Measurements from ENCODE around the gene SRC. TPM values are rescaled to one million over a fixed set of nuclear protein-coding genes. Genes with fewer than 3 reads are reported as not detected.

Gene SRC
- polyA plus RNA-seq, 1 of the 3 experiments (the other 2 are of a cell fraction) = 23.8 TPM

- H2AFZ ChIP-seq (ENCODE audit: low read depth) = no peak overlapping the region
- TF ChIP-seq, protein P1, sequence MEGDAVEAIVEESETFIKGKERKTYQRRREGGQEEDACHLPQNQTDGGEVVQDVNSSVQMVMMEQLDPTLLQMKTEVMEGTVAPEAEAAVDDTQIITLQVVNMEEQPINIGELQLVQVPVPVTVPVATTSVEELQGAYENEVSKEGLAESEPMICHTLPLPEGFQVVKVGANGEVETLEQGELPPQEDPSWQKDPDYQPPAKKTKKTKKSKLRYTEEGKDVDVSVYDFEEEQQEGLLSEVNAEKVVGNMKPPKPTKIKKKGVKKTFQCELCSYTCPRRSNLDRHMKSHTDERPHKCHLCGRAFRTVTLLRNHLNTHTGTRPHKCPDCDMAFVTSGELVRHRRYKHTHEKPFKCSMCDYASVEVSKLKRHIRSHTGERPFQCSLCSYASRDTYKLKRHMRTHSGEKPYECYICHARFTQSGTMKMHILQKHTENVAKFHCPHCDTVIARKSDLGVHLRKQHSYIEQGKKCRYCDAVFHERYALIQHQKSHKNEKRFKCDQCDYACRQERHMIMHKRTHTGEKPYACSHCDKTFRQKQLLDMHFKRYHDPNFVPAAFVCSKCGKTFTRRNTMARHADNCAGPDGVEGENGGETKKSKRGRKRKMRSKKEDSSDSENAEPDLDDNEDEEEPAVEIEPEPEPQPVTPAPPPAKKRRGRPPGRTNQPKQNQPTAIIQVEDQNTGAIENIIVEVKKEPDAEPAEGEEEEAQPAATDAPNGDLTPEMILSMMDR (IDR thresholded peaks at IDR 0.05) = no peak
- peak; percentile 61; the same call in 1 of the 2 replicates for TF ChIP-seq GATA2 (CRISPR knock-in tag; IDR thresholded peaks at IDR 0.05)
- TF ChIP-seq POLR2AphosphoS5 (IDR thresholded peaks at IDR 0.05; ENCODE audit: low read depth, low read length) = no peak
- no peak for TF ChIP-seq USF2 (IDR thresholded peaks at IDR 0.05; ENCODE audit: borderline replicate concordance, low read depth, low read length)
- TF ChIP-seq RAD21 (IDR thresholded peaks at IDR 0.05; ENCODE audit: low read length) = no peak
- TF ChIP-seq SMC3 (IDR thresholded peaks at IDR 0.05; ENCODE audit: low read depth, low read length) = no peak
- no peak for TF ChIP-seq PBX3 (IDR thresholded peaks at IDR 0.05)
- TF ChIP-seq NFIC (IDR thresholded peaks at IDR 0.05; ENCODE audit: borderline replicate concordance) = no peak
- no peak for TF ChIP-seq CHD2 (IDR thresholded peaks at IDR 0.05; ENCODE audit: low read length, partially characterized antibody)
- no peak for TF ChIP-seq JUND (IDR thresholded peaks at IDR 0.05)
- TF ChIP-seq RXRA (IDR thresholded peaks at IDR 0.05; ENCODE audit: borderline replicate concordance, low read depth) = no peak
- no peak for TF ChIP-seq GABPA (IDR thresholded peaks at IDR 0.05; ENCODE audit: low read depth)
- TF ChIP-seq, protein P2, sequence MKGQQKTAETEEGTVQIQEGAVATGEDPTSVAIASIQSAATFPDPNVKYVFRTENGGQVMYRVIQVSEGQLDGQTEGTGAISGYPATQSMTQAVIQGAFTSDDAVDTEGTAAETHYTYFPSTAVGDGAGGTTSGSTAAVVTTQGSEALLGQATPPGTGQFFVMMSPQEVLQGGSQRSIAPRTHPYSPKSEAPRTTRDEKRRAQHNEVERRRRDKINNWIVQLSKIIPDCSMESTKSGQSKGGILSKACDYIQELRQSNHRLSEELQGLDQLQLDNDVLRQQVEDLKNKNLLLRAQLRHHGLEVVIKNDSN (IDR thresholded peaks at IDR 0.05; ENCODE audit: borderline replicate concordance, low read depth) = no peak
- no peak for TF ChIP-seq FOXM1 (IDR thresholded peaks at IDR 0.05; ENCODE audit: low read depth)
- TF ChIP-seq MXI1 (IDR thresholded peaks at IDR 0.05; ENCODE audit: low read depth, low read length) = peak; percentile 54; the same call in 1 of the 2 replicates
- peak in 1 of 2 experiments; percentile 32; a peak in 1 of 4 replicates for TF ChIP-seq EP300 (IDR thresholded peaks at IDR 0.05; ENCODE audit: borderline replicate concordance in 1 of 2, low read depth in 1 of 2, low read length in 1 of 2)
- TF ChIP-seq RCOR1 (IDR thresholded peaks at IDR 0.05; ENCODE audit: low read length) = 0 out of 2 replicates have a peak, but pooled peaks have one; percentile 36
- TF ChIP-seq ELF1 (IDR thresholded peaks at IDR 0.05) = no peak
- TF ChIP-seq MEF2A (IDR thresholded peaks at IDR 0.05; ENCODE audit: borderline replicate concordance, low read depth) = no peak
- TF ChIP-seq, protein P3, sequence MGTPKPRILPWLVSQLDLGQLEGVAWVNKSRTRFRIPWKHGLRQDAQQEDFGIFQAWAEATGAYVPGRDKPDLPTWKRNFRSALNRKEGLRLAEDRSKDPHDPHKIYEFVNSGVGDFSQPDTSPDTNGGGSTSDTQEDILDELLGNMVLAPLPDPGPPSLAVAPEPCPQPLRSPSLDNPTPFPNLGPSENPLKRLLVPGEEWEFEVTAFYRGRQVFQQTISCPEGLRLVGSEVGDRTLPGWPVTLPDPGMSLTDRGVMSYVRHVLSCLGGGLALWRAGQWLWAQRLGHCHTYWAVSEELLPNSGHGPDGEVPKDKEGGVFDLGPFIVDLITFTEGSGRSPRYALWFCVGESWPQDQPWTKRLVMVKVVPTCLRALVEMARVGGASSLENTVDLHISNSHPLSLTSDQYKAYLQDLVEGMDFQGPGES (IDR thresholded peaks at IDR 0.05; ENCODE audit: low read depth, low read length) = no peak
- peaks cover 0 to 34% of the 10 kb centered on the region in 2 experiments for H3K36me3 ChIP-seq (replicated peaks in 1 of 2; ENCODE audit: control insufficient read depth in 1 of 2, insufficient read depth in 2 of 2, low read length in 1 of 2)
Observed at GRCh38 chr20:37315021-37315451, 30.9 kb upstream of the SRC start.

More at GRCh38 chr20:37315021-37315451, 30.9 kb upstream of the SRC start:
- H3F3A ChIP-seq (replicated peaks; ENCODE audit: insufficient read depth) = no peaks in the 10 kb centered on the region
- H3K4me2 ChIP-seq = no peak overlapping the region
- H3K9ac ChIP-seq = no peak overlapping the region
- H3K4me3 ChIP-seq (ENCODE audit: low read depth in 2 of 2, low read length in 1 of 2) = no peak overlapping the region
- H3K27me3 ChIP-seq (ENCODE audit: insufficient read depth) = no peaks in the 10 kb centered on the region
- no peaks in the 10 kb centered on the region for H3K9me2 ChIP-seq
- 63% methylated on average over 7 of the region's 12 CpGs for WGBS (ENCODE audit: low lambda C conversion rate)
- ChIA-PET POLR2A (interaction anchor here (1.0 kb wide), 2 partner anchors 14 to 26 kb away, joined by 4 to 5 read pairs; partner anchors contain the start of gene MANBAL), CTCF (interaction anchor here (0.7 to 5.2 kb wide), 7 partner anchors 12 to 119 kb away, joined by 3 to 21 read pairs (median 3); no protein-coding TSS in a partner anchor)
- H3K27ac ChIP-seq (ENCODE audit: low read depth in 2 of 2, low read length in 1 of 2) = peak overlapping the region in 1 of 2 experiments; percentile 98; a peak in 3 of 4 replicates
- peak; percentile 81 for DNase-seq
- H4K20me1 ChIP-seq (ENCODE audit: insufficient read depth) = 0 out of 2 replicates have a peak, but pooled peaks cover 5% of the 10 kb centered on the region
- no peaks in the 10 kb centered on the region for H3K9me3 ChIP-seq
- peaks cover 0 to 82% of the 10 kb centered on the region in 2 experiments; a peak in 2 of 4 replicates for H3K4me1 ChIP-seq (ENCODE audit: control insufficient read depth in 1 of 2, insufficient read depth in 2 of 2, low read depth in 1 of 2, low read length in 1 of 2)
- H3K79me2 ChIP-seq (ENCODE audit: insufficient read depth) = peaks cover 30% of the 10 kb centered on the region

Data from SK-N-SH (cell line).